NB4 (cell line): ENCODE results near the gene AXDND1.
"Not testable (repeated sequence)": the region's sequence is repeated elsewhere in the genome, so short reads cannot be mapped to it uniquely, and the experiment has no call there.

Experiments used
- DNase-seq: peaks from one replicate; pipeline ENCODE4 v3.0.0; 2010; ENCODE audit warnings: low read depth
- H3K4me3 ChIP-seq: one replicate; pipeline ENCODE4 v1.5.1; 2011; ENCODE audit warnings: mild to moderate bottlenecking, low read depth, low read length, moderate library complexity
- CTCF ChIP-seq: IDR thresholded peaks from one replicate; pipeline ENCODE4 v1.5.1; 2012; ENCODE audit warnings: low read depth, low read length
- MAX ChIP-seq: IDR thresholded peaks from 2 replicates; pipeline ENCODE4 v1.6.1; 2011; ENCODE audit warnings: low read depth, low read length
- MYC ChIP-seq: IDR thresholded peaks from 2 replicates; pipeline ENCODE4 v1.6.1; 2011; ENCODE audit warnings: low read depth, low read length
- POLR2A ChIP-seq: IDR thresholded peaks from 2 replicates; pipeline ENCODE4 v1.6.1; 2011; ENCODE audit warnings: mild to moderate bottlenecking; ENCODE audit not compliant: insufficient read length; ENCODE audit errors: extremely low read depth

AXDND1 gene

GRCh38 chr1:179516976-179517705 lies 151.4 kb downstream of the AXDND1 start:
- TF ChIP-seq MYC (no peak), POLR2A (no peak), MAX (no peak), CTCF (no peak)
- no peak for DNase-seq

GRCh38 chr1:179518544-179518943 lies 152.8 kb downstream of the AXDND1 start:
- DNase-seq, H3K4me3 ChIP-seq: not testable (repeated sequence)

More at GRCh38 chr1:179516976-179517705, 151.4 kb downstream of the AXDND1 start:
- no peak overlapping the region for H3K4me3 ChIP-seq

GRCh38 chr1:179529482-179530195 lies 163.9 kb downstream of the AXDND1 start:
- TF ChIP-seq MAX: no peak
- TF ChIP-seq POLR2A: no peak
- TF ChIP-seq CTCF: no peak
- no peak for TF ChIP-seq MYC
- no peak overlapping the region for H3K4me3 ChIP-seq
- no peak for DNase-seq

GRCh38 chr1:179530352-179530751 lies 164.6 kb downstream of the AXDND1 start:
- H3K4me3 ChIP-seq: no peak overlapping the region
- no peak for DNase-seq
- TF ChIP-seq MYC (no peak), CTCF (no peak), POLR2A (no peak), MAX (no peak)

- DNase-seq: no peak
- H3K4me3 ChIP-seq: no peak overlapping the region
- TF ChIP-seq POLR2A: no peak
- TF ChIP-seq MYC: no peak
- no peak for TF ChIP-seq CTCF
- TF ChIP-seq MAX: no peak
These were observed 176.0 kb downstream of the AXDND1 start for GRCh38 chr1:179541774-179542173.

- no peak for DNase-seq
- H3K4me3 ChIP-seq: no peak overlapping the region
- TF ChIP-seq CTCF (no peak), POLR2A (no peak), MAX (no peak), MYC (no peak)
These were observed 179.6 kb downstream of the AXDND1 start for GRCh38 chr1:179545321-179545720.
